ENCODE data around the gene REST. TPM values are rescaled to one million over a fixed set of nuclear protein-coding genes. Genes with fewer than 3 reads are reported as not detected.

The REST gene
- total and polyA plus RNA-seq, 7 experiments from 2014 or later: 55.7 to 203 (median 75.1) TPM

GRCh38 chr4:56971383-56971782 is 63.7 kb downstream of the REST start:
- Mint-ChIP-seq H3K9me3 (peaks cover 0 to 11% (median 6%) of the 10 kb centered on the region in 11 donors), H3K27me3 (no peaks in the 10 kb centered on the region), H3K36me3 (peaks cover 21 to 47% (median 40%) of the 10 kb centered on the region in 5 donors), H3K4me1 (peaks cover 22 to 43% (median 31%) of the 10 kb centered on the region in 7 donors), H3K27ac (no peak overlapping the region), H3K4me3 (no peak overlapping the region)
- Histone ChIP-seq H3K27me3 (ENCODE audit: control insufficient read depth in 2 of 2, insufficient read depth in 2 of 2, low read length in 2 of 2) (no peaks in the 10 kb centered on the region), H3K4me3 (ENCODE audit: low read length) (no peak overlapping the region), H3K27ac (ENCODE audit: low read depth, low read length) (no peak overlapping the region), H3K9me3 (ENCODE audit: control insufficient read depth in 2 of 3, low read length in 3 of 3) (peaks cover 0 to 7% (median 0%) of the 10 kb centered on the region in 3 experiments), H3K4me1 (ENCODE audit: control insufficient read depth in 2 of 2, insufficient read depth in 2 of 2, low read length in 2 of 2) (peaks cover 12 to 13% of the 10 kb centered on the region in 2 donors), H3K36me3 (ENCODE audit: control insufficient read depth in 2 of 3, insufficient read depth in 3 of 3, low read length in 3 of 3) (peaks cover 5 to 73% (median 18%) of the 10 kb centered on the region in 3 experiments)
- intact Hi-C loops (cut with micrococcal nuclease): no loop called here
- DNase-seq (no peak), ATAC-seq (no peak)
- POLR2A ChIA-PET: no interaction called here
- CTCF ChIA-PET: no interaction called here

- ChIA-PET POLR2A (no interaction called here), CTCF (interaction anchor here (0.6 kb wide), 1 partner anchor 10 kb away, joined by 3 read pairs; no protein-coding TSS in a partner anchor)
- Mint-ChIP-seq H3K27me3 (peaks cover 0 to under 1% (median 0%) of the 10 kb centered on the region in 5 donors), H3K4me3 (peak overlapping the region in 1 of 10 donors; percentile 45), H3K36me3 (peaks cover 21 to 44% (median 37%) of the 10 kb centered on the region in 5 donors), H3K27ac (peak overlapping the region in 1 of 9 donors; percentile 43), H3K9me3 (peaks cover 0 to 11% (median 6%) of the 10 kb centered on the region in 11 donors), H3K4me1 (peaks cover 22 to 46% (median 31%) of the 10 kb centered on the region in 7 donors)
- Histone ChIP-seq H3K27me3 (ENCODE audit: control insufficient read depth in 2 of 2, insufficient read depth in 2 of 2, low read length in 2 of 2) (no peaks in the 10 kb centered on the region), H3K4me3 (ENCODE audit: low read length) (no peak overlapping the region), H3K4me1 (ENCODE audit: control insufficient read depth in 2 of 2, insufficient read depth in 2 of 2, low read length in 2 of 2) (peaks cover 12 to 14% of the 10 kb centered on the region in 2 donors), H3K9me3 (ENCODE audit: control insufficient read depth in 2 of 3, low read length in 3 of 3) (peaks cover 0 to 7% (median 0%) of the 10 kb centered on the region in 3 experiments), H3K27ac (ENCODE audit: low read depth, low read length) (no peak overlapping the region), H3K36me3 (ENCODE audit: control insufficient read depth in 2 of 3, insufficient read depth in 3 of 3, low read length in 3 of 3) (peaks cover 5 to 69% (median 13%) of the 10 kb centered on the region in 3 experiments)
- intact Hi-C loops (cut with micrococcal nuclease): no loop called here
- ATAC-seq (no peak), DNase-seq (no peak)
Observed at GRCh38 chr4:56972389-56972788, 64.7 kb downstream of the REST start.

- POLR2A ChIA-PET: no interaction called here
- intact Hi-C loops (cut with micrococcal nuclease): no loop called here
- no peak overlapping the region for H3K27ac Mint-ChIP-seq
- peaks cover 0 to 7% (median 0%) of the 10 kb centered on the region in 3 experiments for H3K9me3 ChIP-seq (ENCODE audit: control insufficient read depth in 2 of 3, low read length in 3 of 3)
- peaks cover 22 to 46% (median 34%) of the 10 kb centered on the region in 7 donors for H3K4me1 Mint-ChIP-seq
- peaks cover 21 to 45% (median 37%) of the 10 kb centered on the region in 5 donors for H3K36me3 Mint-ChIP-seq
- H3K4me1 ChIP-seq (ENCODE audit: control insufficient read depth in 2 of 2, insufficient read depth in 2 of 2, low read length in 2 of 2): peaks cover 12 to 14% of the 10 kb centered on the region in 2 donors
- H3K27me3 Mint-ChIP-seq: peaks cover 0 to 2% (median 0%) of the 10 kb centered on the region in 5 donors
- DNase-seq (no peak), ATAC-seq (no peak)
- no peak overlapping the region for H3K27ac ChIP-seq (ENCODE audit: low read depth, low read length)
- H3K4me3 ChIP-seq (ENCODE audit: low read length): no peak overlapping the region
- H3K36me3 ChIP-seq (ENCODE audit: control insufficient read depth in 2 of 3, insufficient read depth in 3 of 3, low read length in 3 of 3): peaks cover 5 to 65% (median 13%) of the 10 kb centered on the region in 3 experiments
- no peaks in the 10 kb centered on the region for H3K27me3 ChIP-seq (ENCODE audit: control insufficient read depth in 2 of 2, insufficient read depth in 2 of 2, low read length in 2 of 2)
- peak overlapping the region in 1 of 10 donors; percentile 66 for H3K4me3 Mint-ChIP-seq
- H3K9me3 Mint-ChIP-seq: peaks cover 0 to 11% (median 6%) of the 10 kb centered on the region in 11 donors
- CTCF ChIA-PET: interaction anchor here (0.6 kb wide), 1 partner anchor 9 kb away, joined by 3 read pairs; no protein-coding TSS in a partner anchor
Observed at GRCh38 chr4:56972809-56973208, 65.1 kb downstream of the REST start.

GRCh38 chr4:56973336-56973735 is 65.6 kb downstream of the REST start:
- ATAC-seq: no peak
- Histone ChIP-seq H3K4me1 (ENCODE audit: control insufficient read depth in 2 of 2, insufficient read depth in 2 of 2, low read length in 2 of 2) (peaks cover 12 to 14% of the 10 kb centered on the region in 2 donors), H3K36me3 (ENCODE audit: control insufficient read depth in 2 of 3, insufficient read depth in 3 of 3, low read length in 3 of 3) (peaks cover 5 to 63% (median 13%) of the 10 kb centered on the region in 3 experiments), H3K27me3 (ENCODE audit: control insufficient read depth in 2 of 2, insufficient read depth in 2 of 2, low read length in 2 of 2) (no peaks in the 10 kb centered on the region), H3K4me3 (ENCODE audit: low read length) (no peak overlapping the region), H3K9me3 (ENCODE audit: control insufficient read depth in 2 of 3, low read length in 3 of 3) (peaks cover 0 to 7% (median 0%) of the 10 kb centered on the region in 3 experiments), H3K27ac (ENCODE audit: low read depth, low read length) (no peak overlapping the region)
- Mint-ChIP-seq H3K27ac (no peak overlapping the region), H3K36me3 (peaks cover 21 to 45% (median 37%) of the 10 kb centered on the region in 5 donors), H3K27me3 (peaks cover 0 to 2% (median 0%) of the 10 kb centered on the region in 5 donors), H3K4me1 (peaks cover 22 to 46% (median 34%) of the 10 kb centered on the region in 7 donors), H3K4me3 (peak overlapping the region in 5 of 10 donors; percentile 16 to 95 (median 48)), H3K9me3 (peaks cover 0 to 11% (median 6%) of the 10 kb centered on the region in 11 donors)
- ChIA-PET POLR2A (interaction anchor here (1.1 kb wide), 1 partner anchor 11 kb away, joined by 5 read pairs; no protein-coding TSS in a partner anchor), CTCF (no interaction called here)
- intact Hi-C loops (cut with micrococcal nuclease): no loop called here
- DNase-seq: no peak

DNA sequence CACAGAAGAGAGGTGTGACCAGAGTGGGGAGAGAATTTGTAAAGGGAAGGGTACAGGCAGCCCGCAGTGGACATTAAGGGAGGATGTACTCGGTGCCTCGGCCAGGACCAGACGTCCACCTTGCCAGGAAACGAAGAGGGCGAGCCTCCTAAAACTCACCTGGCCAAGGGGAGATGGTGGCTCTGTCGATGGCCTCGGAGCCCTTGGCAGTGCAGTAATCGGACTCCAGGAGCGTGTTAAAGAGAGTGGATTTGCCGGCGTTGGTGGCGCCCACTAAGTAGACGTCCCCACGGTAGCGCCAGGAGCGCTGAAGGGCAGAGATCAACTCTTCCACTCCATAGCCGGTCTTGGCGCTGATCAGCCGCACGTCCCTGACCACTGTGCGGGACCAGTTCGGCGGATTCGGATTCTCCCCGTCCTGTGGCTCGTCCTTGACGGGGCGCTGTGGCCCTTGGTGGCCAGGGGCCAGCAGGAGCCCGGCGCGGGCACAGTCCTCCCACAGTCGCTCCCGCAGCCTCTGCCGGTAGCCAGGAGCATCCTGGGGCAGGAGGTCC is 68.7 kb downstream of the REST start:
- peak overlapping the region; percentile 79 for H3K4me3 ChIP-seq (ENCODE audit: low read length)
- peaks cover 5 to 39% (median 13%) of the 10 kb centered on the region in 3 experiments for H3K36me3 ChIP-seq (ENCODE audit: control insufficient read depth in 2 of 3, insufficient read depth in 3 of 3, low read length in 3 of 3)
- intact Hi-C loops (cut with micrococcal nuclease): loop anchor here (2.0 to 5.0 kb wide), 6 partner anchors 16 to 1579 kb away; partner anchors contain the start of genes EXOC1 (in 2 of the 2), CLOCK (in 1 of the 2), SPINK2 (in 1 of the 2) and TMEM165 (in 1 of the 2)
- H3K4me3 Mint-ChIP-seq: peak overlapping the region; percentile 92 to 100 (median 98)
- peaks cover 0 to 11% (median 6%) of the 10 kb centered on the region in 11 donors for H3K9me3 Mint-ChIP-seq
- CTCF ChIA-PET: interaction anchor here (1.5 to 2.2 kb wide), 2 partner anchors 68 to 589 kb away, joined by 4 to 12 read pairs; partner anchors contain the start of gene AASDH
- DNase-seq: no peak
- H3K9me3 ChIP-seq (ENCODE audit: control insufficient read depth in 2 of 3, low read length in 3 of 3): peaks cover 0 to 7% (median 0%) of the 10 kb centered on the region in 3 experiments
- H3K27me3 ChIP-seq (ENCODE audit: control insufficient read depth in 2 of 2, insufficient read depth in 2 of 2, low read length in 2 of 2): no peaks in the 10 kb centered on the region
- peaks cover 28 to 29% of the 10 kb centered on the region in 2 donors for H3K4me1 ChIP-seq (ENCODE audit: control insufficient read depth in 2 of 2, insufficient read depth in 2 of 2, low read length in 2 of 2)
- peaks cover 19 to 46% (median 32%) of the 10 kb centered on the region in 5 donors for H3K36me3 Mint-ChIP-seq
- POLR2A ChIA-PET: interaction anchor here (0.7 to 6.3 kb wide), 8 partner anchors 9 to 589 kb away, joined by 3 to 142 read pairs (median 6); partner anchors contain the start of genes AASDH, PAICS, PPAT and REST
- H3K27ac Mint-ChIP-seq: peak overlapping the region; percentile 33 to 94 (median 75)
- peak overlapping the region; percentile 82 for H3K27ac ChIP-seq (ENCODE audit: low read depth, low read length)
- peaks cover 0 to 2% (median 0%) of the 10 kb centered on the region in 5 donors for H3K27me3 Mint-ChIP-seq
- no peak for ATAC-seq
- H3K4me1 Mint-ChIP-seq: peaks cover 36 to 67% (median 49%) of the 10 kb centered on the region in 7 donors

- ATAC-seq (peak; percentile 56), DNase-seq (peak; percentile 39 to 60 (median 54))
- H3K27me3 ChIP-seq (ENCODE audit: control insufficient read depth in 2 of 2, insufficient read depth in 2 of 2, low read length in 2 of 2): no peaks in the 10 kb centered on the region
- H3K9me3 ChIP-seq (ENCODE audit: control insufficient read depth in 2 of 3, low read length in 3 of 3): peaks cover 0 to 7% (median 0%) of the 10 kb centered on the region in 3 experiments
- peak overlapping the region; percentile 82 for H3K27ac ChIP-seq (ENCODE audit: low read depth, low read length)
- Mint-ChIP-seq H3K4me1 (peaks cover 41 to 70% (median 52%) of the 10 kb centered on the region in 7 donors), H3K4me3 (peak overlapping the region; percentile 92 to 100 (median 98)), H3K9me3 (peaks cover 0 to 11% (median 6%) of the 10 kb centered on the region in 11 donors), H3K36me3 (peaks cover 16 to 46% (median 33%) of the 10 kb centered on the region in 5 donors), H3K27me3 (peaks cover 0 to 2% (median 0%) of the 10 kb centered on the region in 5 donors), H3K27ac (peak overlapping the region; percentile 90 to 100 (median 97))
- H3K4me1 ChIP-seq (ENCODE audit: control insufficient read depth in 2 of 2, insufficient read depth in 2 of 2, low read length in 2 of 2): peaks cover 33 to 34% of the 10 kb centered on the region in 2 donors
- intact Hi-C loops (cut with micrococcal nuclease): loop anchor here (1.0 to 5.0 kb wide), 14 partner anchors 16 to 1582 kb away; partner anchors contain the start of genes EXOC1 (in 2 of the 2), PPAT (in 2 of the 2), REST (in 2 of the 2) and SRP72 (in 2 of the 2)
- ChIA-PET CTCF (interaction anchor here (0.7 to 2.2 kb wide), 3 partner anchors 52 to 589 kb away, joined by 4 to 12 read pairs (median 4); partner anchors contain the start of gene AASDH), POLR2A (interaction anchor here (0.7 to 6.3 kb wide), 11 partner anchors 8 to 590 kb away, joined by 3 to 142 read pairs (median 5); partner anchors contain the start of genes AASDH, PAICS, PPAT and REST)
- peaks cover 4 to 33% (median 13%) of the 10 kb centered on the region in 3 experiments for H3K36me3 ChIP-seq (ENCODE audit: control insufficient read depth in 2 of 3, insufficient read depth in 3 of 3, low read length in 3 of 3)
- H3K4me3 ChIP-seq (ENCODE audit: low read length): peak overlapping the region; percentile 79
Observed at GRCh38 chr4:56976837-56977320, 69.2 kb downstream of the REST start.
